NCI-H187 treated with DMSO at 0.1 percent for 48 hours (cell line): ENCODE data around the gene TMPRSS13.
"Not testable (repeated sequence)": the region's sequence is repeated elsewhere in the genome, so short reads cannot be mapped to it uniquely, and the experiment has no call there.

Experiments used
- DNase-seq: peaks from one replicate; lab custom pipeline; 2025; lab: John Stamatoyannopoulos, UW

The TMPRSS13 gene

GRCh38 chr11:117950993-117951961, 22.1 kb upstream of the TMPRSS13 start:
- DNase-seq: peak; percentile 41

DNA sequence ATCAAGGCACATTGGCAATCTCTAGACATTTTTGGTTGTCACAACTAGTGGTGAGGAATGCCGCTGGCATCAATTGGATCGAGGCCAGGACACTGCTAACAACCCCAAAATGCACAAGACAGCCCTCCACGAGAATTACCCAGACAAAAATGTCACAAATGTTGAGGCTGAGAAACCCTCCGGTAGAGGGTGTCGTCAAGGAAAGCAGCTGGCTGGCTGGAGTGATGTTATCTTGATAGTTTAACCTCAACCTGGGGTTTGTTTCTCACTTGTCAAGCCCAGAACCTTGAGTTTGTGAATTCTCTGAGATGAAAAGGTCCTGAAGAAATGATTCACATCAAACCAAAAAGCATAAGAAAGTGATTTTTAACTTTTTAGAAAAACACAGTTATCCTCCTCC, 21.1 kb upstream of the TMPRSS13 start:
- DNase-seq: no peak

DNA sequence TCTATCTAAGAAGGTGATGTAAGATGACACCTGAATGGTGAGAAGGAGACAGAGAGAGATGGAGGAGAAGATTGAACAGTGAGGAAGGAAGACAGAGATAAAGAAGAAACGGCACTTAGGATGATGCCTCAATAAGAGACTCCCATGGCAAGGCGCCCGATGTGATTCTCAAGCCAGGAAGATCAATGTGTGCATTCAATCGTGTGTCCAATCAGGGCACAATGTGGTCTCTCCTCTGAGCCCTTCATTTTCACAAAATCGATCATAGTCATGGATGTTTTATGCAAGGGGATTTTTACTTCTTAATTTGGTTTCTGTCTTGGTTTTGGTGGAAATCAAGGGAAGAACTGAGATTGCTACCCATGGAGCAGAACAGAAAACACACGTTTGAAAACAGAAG, 19.9 kb upstream of the TMPRSS13 start:
- DNase-seq: no peak

DNA sequence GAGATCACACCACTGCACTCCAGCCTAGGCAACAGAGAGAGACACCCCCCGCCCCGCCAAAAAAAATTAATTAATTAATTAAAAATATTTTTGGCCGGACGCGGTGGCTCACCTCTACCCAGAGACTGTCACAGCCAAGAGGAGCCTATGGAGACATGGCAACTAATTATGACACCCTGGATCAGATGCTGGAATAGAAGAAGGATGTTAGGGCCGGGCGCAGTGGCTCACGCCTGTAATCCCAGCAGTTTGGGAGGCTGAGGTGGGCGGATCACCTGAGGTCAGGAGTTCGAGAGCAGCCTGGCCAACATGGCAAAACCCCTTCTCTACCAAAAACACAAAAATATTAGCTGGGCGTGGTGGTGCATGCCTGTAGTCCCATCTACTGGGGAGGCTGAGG, 19.3 kb upstream of the TMPRSS13 start:
- DNase-seq: not testable (repeated sequence)

GRCh38 chr11:117947751-117948150, 18.5 kb upstream of the TMPRSS13 start:
- DNase-seq: not testable (repeated sequence)

- peak; percentile 10 for DNase-seq
Observed at GRCh38 chr11:117946842-117947526, 17.8 kb upstream of the TMPRSS13 start.

GRCh38 chr11:117946156-117946841, 17.1 kb upstream of the TMPRSS13 start:
- no peak for DNase-seq

GRCh38 chr11:117945047-117945810, 16.0 kb upstream of the TMPRSS13 start:
- no peak for DNase-seq

GRCh38 chr11:117944554-117944953, 15.4 kb upstream of the TMPRSS13 start:
- DNase-seq: no peak

- no peak for DNase-seq
Observed at GRCh38 chr11:117941976-117942654, 12.9 kb upstream of the TMPRSS13 start.

DNA sequence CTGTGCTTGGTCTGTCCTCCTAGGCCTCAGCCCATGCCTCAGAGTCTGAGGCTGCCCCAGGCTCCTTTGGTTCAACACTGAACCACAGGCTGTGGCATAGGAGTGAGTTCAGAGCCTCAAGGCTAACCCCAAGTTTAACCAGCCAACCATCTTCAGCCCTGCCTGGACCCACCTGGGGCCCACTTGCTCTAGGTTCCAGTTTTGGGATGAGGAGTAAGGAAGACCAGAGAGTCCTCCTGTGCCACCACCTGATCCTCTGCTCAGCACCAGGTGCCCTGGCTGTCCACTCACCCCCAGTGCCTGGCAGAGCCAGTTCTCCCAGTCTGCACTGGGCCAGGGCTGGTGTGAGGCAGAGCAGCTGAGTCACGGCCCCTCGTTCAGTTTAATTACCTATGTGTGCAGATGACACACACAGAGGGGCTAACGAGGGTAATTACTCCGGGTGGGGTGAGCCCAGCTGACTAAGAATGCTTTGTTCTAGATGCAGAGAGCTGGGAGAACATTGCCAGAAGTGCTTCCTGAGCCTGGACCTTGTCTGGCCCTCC, 12.0 kb upstream of the TMPRSS13 start:
- no peak for DNase-seq

- DNase-seq: no peak
Observed at GRCh38 chr11:117940736-117941135, 11.5 kb upstream of the TMPRSS13 start.

DNA sequence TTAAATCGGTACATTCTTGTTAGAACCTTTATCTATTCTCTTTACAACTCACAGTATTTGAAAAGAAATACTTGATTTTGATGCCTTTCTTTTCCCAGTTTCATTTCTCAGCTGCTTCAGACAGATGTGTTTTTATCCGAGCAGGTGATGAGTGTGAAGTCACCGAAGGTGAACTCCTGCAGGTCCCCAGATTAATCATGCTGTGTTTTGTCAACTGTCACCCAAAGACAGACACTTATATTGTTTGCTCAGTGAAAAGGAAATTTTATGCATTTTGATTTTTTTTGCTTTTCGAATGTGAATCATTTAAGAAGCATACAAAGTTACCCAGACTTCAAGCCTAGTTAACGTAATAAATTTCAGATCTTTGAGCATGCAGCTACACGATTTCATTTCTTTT, 7.8 kb upstream of the TMPRSS13 start:
- DNase-seq: no peak

- no peak for DNase-seq
Observed at GRCh38 chr11:117934526-117935307, 5.5 kb upstream of the TMPRSS13 start.

- DNase-seq: no peak
Observed at GRCh38 chr11:117933930-117934329, 4.7 kb upstream of the TMPRSS13 start.

GRCh38 chr11:117933475-117933874, 4.3 kb upstream of the TMPRSS13 start:
- no peak for DNase-seq

GRCh38 chr11:117932947-117933346, 3.7 kb upstream of the TMPRSS13 start:
- no peak for DNase-seq

- DNase-seq: no peak
Observed at GRCh38 chr11:117932426-117932825, 3.2 kb upstream of the TMPRSS13 start.

- DNase-seq: no peak
Observed at GRCh38 chr11:117931971-117932370, 2.8 kb upstream of the TMPRSS13 start.

DNA sequence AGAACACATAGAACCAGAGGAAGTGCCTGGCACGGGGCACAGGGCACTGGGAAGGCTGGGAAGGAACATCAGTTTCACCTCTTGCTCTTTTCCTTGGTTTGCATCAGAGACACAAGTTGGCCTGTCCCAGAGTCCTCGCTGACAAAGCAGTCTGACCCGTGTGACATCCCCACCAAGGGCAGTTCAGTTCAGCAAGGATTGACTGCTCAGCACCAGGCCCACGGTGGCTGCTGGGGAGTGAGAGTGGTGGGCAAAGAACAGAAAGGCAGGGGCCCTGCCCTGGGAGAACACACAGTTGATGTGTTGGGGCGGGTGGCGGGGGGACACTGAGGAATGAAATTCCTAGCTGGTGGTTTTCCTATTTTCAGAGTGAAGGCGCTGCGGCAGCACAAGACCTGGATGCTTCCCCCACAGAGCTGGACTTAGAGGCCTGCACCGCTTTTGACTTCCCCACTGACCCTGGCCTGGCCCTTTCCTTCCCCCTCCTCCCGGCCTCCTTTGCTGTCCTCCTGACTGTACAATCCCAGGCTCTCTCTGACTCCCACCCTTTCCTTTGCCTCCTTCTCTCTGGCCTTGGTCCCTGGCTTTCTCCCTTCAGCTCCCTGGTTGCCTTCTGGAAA, 2.2 kb upstream of the TMPRSS13 start:
- no peak for DNase-seq
